DOHH2 (cell line): ENCODE measurements around the gene MVP.
"Not testable (repeated sequence)": the region's sequence is repeated elsewhere in the genome, so short reads cannot be mapped to it uniquely, and the experiment has no call there.

Source experiments
- H3F3A ChIP-seq: fragments of 200-600 bp; sonication (generic), shearing (Covaris generic); 2 replicates; pipeline ENCODE4 v1.6.0; 2016; ENCODE audit warnings: antibody characterized with exemption, mild to moderate bottlenecking; ENCODE audit not compliant: control insufficient read depth, insufficient read depth
- H3K27ac ChIP-seq: fragments of 200-600 bp; sonication (generic); 2 replicates; pipeline ENCODE4 v1.5.1; 2014; ENCODE audit warnings: low read depth, mild to moderate bottlenecking, low read length, moderate library complexity
- H3K27me3 ChIP-seq: fragments of 200-600 bp; sonication (generic); 2 replicates; pipeline ENCODE4 v1.6.1; 2014; ENCODE audit warnings: mild to moderate bottlenecking, low read length, mixed read lengths; ENCODE audit not compliant: control insufficient read depth
- H3K36me3 ChIP-seq: fragments of 200-600 bp; sonication (generic); 2 replicates; pipeline ENCODE4 v1.6.1; 2014; ENCODE audit warnings: mild to moderate bottlenecking, low read length, moderate library complexity, mixed read lengths; ENCODE audit not compliant: control insufficient read depth
- H3K4me1 ChIP-seq: fragments of 200-600 bp; sonication (generic); 2 replicates; pipeline ENCODE4 v1.6.1; 2014; ENCODE audit warnings: mild to moderate bottlenecking, low read length, mixed read lengths; ENCODE audit not compliant: control insufficient read depth
- H3K4me2 ChIP-seq: fragments of 200-600 bp; sonication (generic); 2 replicates; pipeline ENCODE4 v1.6.0; 2014; ENCODE audit warnings: mild to moderate bottlenecking, low read length, moderate library complexity
- H3K4me3 ChIP-seq: fragments of 200-600 bp; sonication (generic); 2 replicates; pipeline ENCODE4 v1.5.1; 2014; ENCODE audit warnings: mild to moderate bottlenecking, low read length, mixed read lengths
- H3K79me2 ChIP-seq: fragments of 200-600 bp; sonication (generic); 2 replicates; pipeline ENCODE4 v1.6.1; 2014; ENCODE audit warnings: mild to moderate bottlenecking, low read length, mixed read lengths; ENCODE audit not compliant: control insufficient read depth
- H3K9me2 ChIP-seq: fragments of 200-600 bp; sonication (generic); replicated peaks from 2 replicates; pipeline ENCODE4 v1.6.1; 2014; ENCODE audit warnings: mild to moderate bottlenecking, low read length, mixed read lengths; ENCODE audit not compliant: control insufficient read depth
- H3K9me3 ChIP-seq: fragments of 200-600 bp; sonication (generic); 2 replicates; pipeline ENCODE4 v1.6.1; 2014; ENCODE audit warnings: antibody characterized with exemption, low read length, mixed read lengths; ENCODE audit not compliant: control insufficient read depth, insufficient read depth
- H4K20me1 ChIP-seq: fragments of 200-600 bp; sonication (generic); 2 replicates; pipeline ENCODE4 v1.6.0; 2014; ENCODE audit warnings: low read depth, mild to moderate bottlenecking, antibody characterized with exemption, low read length, moderate library complexity; ENCODE audit not compliant: control insufficient read depth, insufficient read depth
- CTCF ChIP-seq: fragments of 200-600 bp; sonication (generic); IDR thresholded peaks from one replicate; pipeline ENCODE4 v1.5.1; 2014; ENCODE audit warnings: antibody characterized with exemption, mild to moderate bottlenecking, low read depth, low read length; ENCODE audit not compliant: poor library complexity, severe bottlenecking
- EZH2phosphoT487 ChIP-seq: fragments of 200-600 bp; sonication (generic); IDR thresholded peaks from 2 replicates; pipeline ENCODE4 v1.6.1; 2017; ENCODE audit warnings: borderline replicate concordance, mild to moderate bottlenecking, antibody characterized with exemption, low read length, moderate library complexity, mixed read lengths

Gene MVP

DNA sequence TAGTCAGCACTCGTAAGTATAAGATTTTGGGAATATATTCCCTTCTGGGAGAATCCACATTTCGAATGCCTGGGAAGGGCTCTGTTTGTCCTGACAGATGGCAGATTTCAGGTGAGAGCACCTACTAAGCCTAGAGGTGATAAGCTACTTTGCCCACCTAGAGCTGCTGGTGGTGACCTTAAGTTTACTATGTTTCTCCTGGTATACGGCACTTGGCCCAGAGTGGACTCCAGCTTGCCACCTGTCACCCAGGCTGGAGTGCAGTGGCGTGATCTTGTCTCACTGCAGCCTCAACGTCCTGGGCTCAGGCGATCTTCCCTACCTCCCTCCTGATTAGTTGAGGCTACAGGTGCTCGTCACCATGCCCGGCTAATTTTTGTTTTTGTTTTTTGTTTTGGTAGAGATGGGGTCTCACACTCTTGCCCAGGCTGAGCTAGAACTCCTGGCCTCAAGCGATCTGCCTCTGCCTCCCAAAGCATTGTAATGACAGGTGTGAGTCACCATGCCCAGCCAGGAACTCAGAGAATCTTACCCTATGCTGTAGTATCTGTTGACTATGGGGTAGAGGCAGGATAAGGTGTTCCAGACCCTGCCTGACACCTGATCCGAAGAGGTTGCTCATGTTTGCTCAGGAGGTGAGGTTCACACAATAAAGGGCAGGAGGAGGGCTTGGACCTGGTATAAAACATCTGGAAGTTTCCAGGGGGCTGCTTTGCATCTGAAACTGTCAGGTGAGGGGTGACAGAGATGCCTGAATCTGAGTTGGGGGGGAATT is 42.5 kb upstream of the MVP start, which contains the start of gene ZG16:
Gene ZG16 (plus strand): TSS at position 681 of the 775 bp plus-strand sequence. CDS start 1,011 bp downstream, outside the sequence.
- no peaks in the 10 kb centered on the region for H3K9me2 ChIP-seq
- H3K4me1 ChIP-seq = no peaks in the 10 kb centered on the region
- no peak within 1 kb of the TSS for H3K4me2 ChIP-seq
- H3K4me3 ChIP-seq = no peak within 1 kb of the TSS
- H4K20me1 ChIP-seq = no peaks in the 10 kb centered on the region
- H3K36me3 ChIP-seq = no peaks in the 10 kb centered on the region
- H3K27ac ChIP-seq = no peak within 1 kb of the TSS
- H3K79me2 ChIP-seq = no peaks in the 10 kb centered on the region
- TF ChIP-seq EZH2phosphoT487 (no peak), CTCF (no peak)
- no peaks in the 10 kb centered on the region for H3F3A ChIP-seq
- H3K9me3 ChIP-seq = no peaks in the 10 kb centered on the region
- peaks cover 14% of the 10 kb centered on the region; the same call in 1 of the 2 replicates for H3K27me3 ChIP-seq

DNA sequence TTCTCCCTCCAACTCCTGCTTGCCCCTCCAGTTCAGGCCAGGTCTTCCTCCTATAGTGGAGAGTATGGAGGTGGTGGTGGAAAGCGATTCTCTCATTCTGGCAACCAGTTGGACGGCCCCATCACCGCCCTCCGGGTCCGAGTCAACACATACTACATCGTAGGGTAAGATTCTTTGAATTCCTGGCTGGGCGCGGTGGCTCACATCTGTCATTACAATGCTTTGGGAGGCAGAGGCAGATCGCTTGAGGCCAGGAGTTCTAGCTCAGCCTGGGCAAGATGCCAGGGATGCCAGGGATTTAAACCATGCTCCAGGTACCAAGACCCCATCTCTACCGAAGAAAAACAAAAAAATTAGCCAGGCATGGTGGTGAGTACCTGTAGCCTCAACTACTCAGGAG is 40.8 kb upstream of the MVP start:
- no peak for TF ChIP-seq CTCF
- TF ChIP-seq EZH2phosphoT487 = no peak
- no peak overlapping the region for H3K27ac ChIP-seq
- H3K4me1 ChIP-seq = no peaks in the 10 kb centered on the region
- no peaks in the 10 kb centered on the region for H3K9me2 ChIP-seq
- peaks cover 14% of the 10 kb centered on the region; the same call in 1 of the 2 replicates for H3K27me3 ChIP-seq
- no peaks in the 10 kb centered on the region for H3K9me3 ChIP-seq
- no peak overlapping the region for H3K4me2 ChIP-seq
- no peaks in the 10 kb centered on the region for H3K79me2 ChIP-seq
- no peaks in the 10 kb centered on the region for H4K20me1 ChIP-seq
- no peaks in the 10 kb centered on the region for H3K36me3 ChIP-seq
- no peak overlapping the region for H3K4me3 ChIP-seq
- H3F3A ChIP-seq = no peaks in the 10 kb centered on the region

- not testable (repeated sequence) for H3K9me3 ChIP-seq, H3F3A ChIP-seq, H3K9me2 ChIP-seq, H3K79me2 ChIP-seq, H3K4me2 ChIP-seq, H4K20me1 ChIP-seq, H3K27ac ChIP-seq, H3K36me3 ChIP-seq, H3K4me1 ChIP-seq, H3K4me3 ChIP-seq
- H3K27me3 ChIP-seq = peaks cover 10% of the 10 kb centered on the region; the same call in 1 of the 2 replicates
These were observed 36.9 kb upstream of the MVP start for GRCh38 chr16:29783094-29783953.
